GM12878 (cell line): ENCODE measurements around the gene DARS1.

Source experiments
- KAT2A ChIP-seq: conservative IDR thresholded peaks from 2 replicates; pipeline ENCODE4 v1.6.1; 2011; ENCODE audit warnings: low read depth, low read length; ENCODE audit not compliant: control insufficient read depth
- MYC ChIP-seq: IDR thresholded peaks from 2 replicates; pipeline ENCODE4 v1.6.1; 2011; ENCODE audit warnings: mild to moderate bottlenecking, low read length, moderate library complexity, inconsistent platforms; ENCODE audit not compliant: insufficient read depth, insufficient replicate concordance, insufficient read length, severe bottlenecking
- PML ChIP-seq: IDR thresholded peaks from 2 replicates; pipeline ENCODE4 v1.6.1; 2012; ENCODE audit warnings: low read length, inconsistent platforms
- POLR2AphosphoS5 ChIP-seq: IDR thresholded peaks from 2 replicates; pipeline ENCODE4 v1.6.1; 2011; ENCODE audit warnings: mild to moderate bottlenecking, low read length, inconsistent platforms
- TF ChIP-seq, protein P1 (sequence below), 3 experiments: IDR thresholded peaks in 2 of 3; conservative IDR thresholded peaks in 1 of 3; 2 replicates each; pipeline ENCODE4 v1.5.1; 2011; ENCODE audit warnings: low read depth in 3 of 3, low read length in 3 of 3, mild to moderate bottlenecking in 3 of 3, control low read depth in 2 of 3, moderate library complexity in 2 of 3, inconsistent platforms in 1 of 3, mixed read lengths in 1 of 3; ENCODE audit not compliant: control insufficient read depth in 2 of 3, insufficient read depth in 1 of 3; ENCODE audit errors: extremely low read depth in 1 of 3
- TF ChIP-seq, protein P2 (sequence below): fragments of 150-350 bp; IDR thresholded peaks from 2 replicates; pipeline ENCODE4 v1.6.1; 2016; ENCODE audit warnings: low read depth, low read length
- TF ChIP-seq, protein P3 (sequence below): fragments of 450-650 bp; IDR thresholded peaks from 2 replicates; pipeline ENCODE4 v1.6.1; 2016; ENCODE audit warnings: mild to moderate bottlenecking, moderate library complexity, borderline replicate concordance
- TF ChIP-seq, protein P4 (sequence below): fragments of 450-650 bp; IDR thresholded peaks from 2 replicates; pipeline ENCODE4 v1.6.1; 2016; ENCODE audit warnings: mild to moderate bottlenecking
- TF ChIP-seq, protein P5 (sequence below): fragments of 450-650 bp; IDR thresholded peaks from 2 replicates; pipeline ENCODE4 v1.6.1; 2016; ENCODE audit warnings: mild to moderate bottlenecking

DNA sequence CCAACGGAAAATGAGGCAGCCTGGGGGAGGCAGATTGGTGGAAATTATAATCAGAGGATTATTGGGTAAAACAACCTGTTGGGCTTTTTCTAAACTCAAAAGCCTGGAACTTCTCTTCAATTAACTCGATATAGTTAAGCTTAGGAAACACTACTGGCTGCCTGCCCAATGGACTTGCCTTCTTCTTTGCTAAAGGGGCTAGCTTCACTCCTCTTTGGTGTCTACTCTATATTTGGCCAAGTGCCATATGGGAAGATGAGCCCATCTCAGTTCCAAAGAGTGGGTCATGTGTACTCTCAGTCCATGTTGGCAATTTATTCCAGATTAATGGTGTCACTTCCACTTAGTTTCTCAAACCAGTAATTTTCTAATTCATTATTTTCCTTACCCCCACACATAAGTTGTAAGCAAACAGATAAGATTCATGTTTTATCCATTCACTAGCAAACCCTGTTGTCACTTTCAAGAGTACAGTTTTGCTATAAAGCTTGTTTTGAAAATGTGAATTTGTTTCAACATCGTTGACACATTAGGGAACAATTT lies 34.3 kb downstream of the DARS1 start:
- TF ChIP-seq MYC (no peak), PML (no peak), POLR2AphosphoS5 (no peak), KAT2A (no peak)
- TF ChIP-seq, protein P1, sequence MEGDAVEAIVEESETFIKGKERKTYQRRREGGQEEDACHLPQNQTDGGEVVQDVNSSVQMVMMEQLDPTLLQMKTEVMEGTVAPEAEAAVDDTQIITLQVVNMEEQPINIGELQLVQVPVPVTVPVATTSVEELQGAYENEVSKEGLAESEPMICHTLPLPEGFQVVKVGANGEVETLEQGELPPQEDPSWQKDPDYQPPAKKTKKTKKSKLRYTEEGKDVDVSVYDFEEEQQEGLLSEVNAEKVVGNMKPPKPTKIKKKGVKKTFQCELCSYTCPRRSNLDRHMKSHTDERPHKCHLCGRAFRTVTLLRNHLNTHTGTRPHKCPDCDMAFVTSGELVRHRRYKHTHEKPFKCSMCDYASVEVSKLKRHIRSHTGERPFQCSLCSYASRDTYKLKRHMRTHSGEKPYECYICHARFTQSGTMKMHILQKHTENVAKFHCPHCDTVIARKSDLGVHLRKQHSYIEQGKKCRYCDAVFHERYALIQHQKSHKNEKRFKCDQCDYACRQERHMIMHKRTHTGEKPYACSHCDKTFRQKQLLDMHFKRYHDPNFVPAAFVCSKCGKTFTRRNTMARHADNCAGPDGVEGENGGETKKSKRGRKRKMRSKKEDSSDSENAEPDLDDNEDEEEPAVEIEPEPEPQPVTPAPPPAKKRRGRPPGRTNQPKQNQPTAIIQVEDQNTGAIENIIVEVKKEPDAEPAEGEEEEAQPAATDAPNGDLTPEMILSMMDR (IDR thresholded peaks at IDR 0.05 in 2 of 3, conservative IDR thresholded peaks at IDR 0.05 in 1 of 3; ENCODE audit: control insufficient read depth in 2 of 3, extremely low read depth in 1 of 3, insufficient read depth in 1 of 3, low read depth in 3 of 3, low read length in 3 of 3), result no peak
- TF ChIP-seq, protein P2, sequence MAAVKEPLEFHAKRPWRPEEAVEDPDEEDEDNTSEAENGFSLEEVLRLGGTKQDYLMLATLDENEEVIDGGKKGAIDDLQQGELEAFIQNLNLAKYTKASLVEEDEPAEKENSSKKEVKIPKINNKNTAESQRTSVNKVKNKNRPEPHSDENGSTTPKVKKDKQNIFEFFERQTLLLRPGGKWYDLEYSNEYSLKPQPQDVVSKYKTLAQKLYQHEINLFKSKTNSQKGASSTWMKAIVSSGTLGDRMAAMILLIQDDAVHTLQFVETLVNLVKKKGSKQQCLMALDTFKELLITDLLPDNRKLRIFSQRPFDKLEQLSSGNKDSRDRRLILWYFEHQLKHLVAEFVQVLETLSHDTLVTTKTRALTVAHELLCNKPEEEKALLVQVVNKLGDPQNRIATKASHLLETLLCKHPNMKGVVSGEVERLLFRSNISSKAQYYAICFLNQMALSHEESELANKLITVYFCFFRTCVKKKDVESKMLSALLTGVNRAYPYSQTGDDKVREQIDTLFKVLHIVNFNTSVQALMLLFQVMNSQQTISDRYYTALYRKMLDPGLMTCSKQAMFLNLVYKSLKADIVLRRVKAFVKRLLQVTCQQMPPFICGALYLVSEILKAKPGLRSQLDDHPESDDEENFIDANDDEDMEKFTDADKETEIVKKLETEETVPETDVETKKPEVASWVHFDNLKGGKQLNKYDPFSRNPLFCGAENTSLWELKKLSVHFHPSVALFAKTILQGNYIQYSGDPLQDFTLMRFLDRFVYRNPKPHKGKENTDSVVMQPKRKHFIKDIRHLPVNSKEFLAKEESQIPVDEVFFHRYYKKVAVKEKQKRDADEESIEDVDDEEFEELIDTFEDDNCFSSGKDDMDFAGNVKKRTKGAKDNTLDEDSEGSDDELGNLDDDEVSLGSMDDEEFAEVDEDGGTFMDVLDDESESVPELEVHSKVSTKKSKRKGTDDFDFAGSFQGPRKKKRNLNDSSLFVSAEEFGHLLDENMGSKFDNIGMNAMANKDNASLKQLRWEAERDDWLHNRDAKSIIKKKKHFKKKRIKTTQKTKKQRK, result no peak
- TF ChIP-seq, protein P3, sequence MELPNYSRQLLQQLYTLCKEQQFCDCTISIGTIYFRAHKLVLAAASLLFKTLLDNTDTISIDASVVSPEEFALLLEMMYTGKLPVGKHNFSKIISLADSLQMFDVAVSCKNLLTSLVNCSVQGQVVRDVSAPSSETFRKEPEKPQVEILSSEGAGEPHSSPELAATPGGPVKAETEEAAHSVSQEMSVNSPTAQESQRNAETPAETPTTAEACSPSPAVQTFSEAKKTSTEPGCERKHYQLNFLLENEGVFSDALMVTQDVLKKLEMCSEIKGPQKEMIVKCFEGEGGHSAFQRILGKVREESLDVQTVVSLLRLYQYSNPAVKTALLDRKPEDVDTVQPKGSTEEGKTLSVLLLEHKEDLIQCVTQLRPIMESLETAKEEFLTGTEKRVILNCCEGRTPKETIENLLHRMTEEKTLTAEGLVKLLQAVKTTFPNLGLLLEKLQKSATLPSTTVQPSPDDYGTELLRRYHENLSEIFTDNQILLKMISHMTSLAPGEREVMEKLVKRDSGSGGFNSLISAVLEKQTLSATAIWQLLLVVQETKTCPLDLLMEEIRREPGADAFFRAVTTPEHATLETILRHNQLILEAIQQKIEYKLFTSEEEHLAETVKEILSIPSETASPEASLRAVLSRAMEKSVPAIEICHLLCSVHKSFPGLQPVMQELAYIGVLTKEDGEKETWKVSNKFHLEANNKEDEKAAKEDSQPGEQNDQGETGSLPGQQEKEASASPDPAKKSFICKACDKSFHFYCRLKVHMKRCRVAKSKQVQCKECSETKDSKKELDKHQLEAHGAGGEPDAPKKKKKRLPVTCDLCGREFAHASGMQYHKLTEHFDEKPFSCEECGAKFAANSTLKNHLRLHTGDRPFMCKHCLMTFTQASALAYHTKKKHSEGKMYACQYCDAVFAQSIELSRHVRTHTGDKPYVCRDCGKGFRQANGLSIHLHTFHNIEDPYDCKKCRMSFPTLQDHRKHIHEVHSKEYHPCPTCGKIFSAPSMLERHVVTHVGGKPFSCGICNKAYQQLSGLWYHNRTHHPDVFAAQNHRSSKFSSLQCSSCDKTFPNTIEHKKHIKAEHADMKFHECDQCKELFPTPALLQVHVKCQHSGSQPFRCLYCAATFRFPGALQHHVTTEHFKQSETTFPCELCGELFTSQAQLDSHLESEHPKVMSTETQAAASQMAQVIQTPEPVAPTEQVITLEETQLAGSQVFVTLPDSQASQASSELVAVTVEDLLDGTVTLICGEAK, result no peak
- TF ChIP-seq, protein P4, sequence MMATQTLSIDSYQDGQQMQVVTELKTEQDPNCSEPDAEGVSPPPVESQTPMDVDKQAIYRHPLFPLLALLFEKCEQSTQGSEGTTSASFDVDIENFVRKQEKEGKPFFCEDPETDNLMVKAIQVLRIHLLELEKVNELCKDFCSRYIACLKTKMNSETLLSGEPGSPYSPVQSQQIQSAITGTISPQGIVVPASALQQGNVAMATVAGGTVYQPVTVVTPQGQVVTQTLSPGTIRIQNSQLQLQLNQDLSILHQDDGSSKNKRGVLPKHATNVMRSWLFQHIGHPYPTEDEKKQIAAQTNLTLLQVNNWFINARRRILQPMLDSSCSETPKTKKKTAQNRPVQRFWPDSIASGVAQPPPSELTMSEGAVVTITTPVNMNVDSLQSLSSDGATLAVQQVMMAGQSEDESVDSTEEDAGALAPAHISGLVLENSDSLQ, result no peak
- TF ChIP-seq, protein P5, sequence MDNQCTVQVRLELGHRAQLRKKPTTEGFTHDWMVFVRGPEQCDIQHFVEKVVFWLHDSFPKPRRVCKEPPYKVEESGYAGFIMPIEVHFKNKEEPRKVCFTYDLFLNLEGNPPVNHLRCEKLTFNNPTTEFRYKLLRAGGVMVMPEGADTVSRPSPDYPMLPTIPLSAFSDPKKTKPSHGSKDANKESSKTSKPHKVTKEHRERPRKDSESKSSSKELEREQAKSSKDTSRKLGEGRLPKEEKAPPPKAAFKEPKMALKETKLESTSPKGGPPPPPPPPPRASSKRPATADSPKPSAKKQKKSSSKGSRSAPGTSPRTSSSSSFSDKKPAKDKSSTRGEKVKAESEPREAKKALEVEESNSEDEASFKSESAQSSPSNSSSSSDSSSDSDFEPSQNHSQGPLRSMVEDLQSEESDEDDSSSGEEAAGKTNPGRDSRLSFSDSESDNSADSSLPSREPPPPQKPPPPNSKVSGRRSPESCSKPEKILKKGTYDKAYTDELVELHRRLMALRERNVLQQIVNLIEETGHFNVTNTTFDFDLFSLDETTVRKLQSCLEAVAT, result no peak
